Esophagus squamous epithelium (tissue), 5 donors: Measurements from ENCODE around the gene KLHDC8A. TPM values are rescaled to one million over a fixed set of nuclear protein-coding genes. Genes with fewer than 3 reads are reported as not detected.

Experiments
- DNase-seq: peaks from one replicate; lab custom pipeline; 2025; lab: John Stamatoyannopoulos, UW
- H3K27ac ChIP-seq, 4 donors: fragments of 200-600 bp; sonication (generic); one replicate each; pipeline ENCODE4 v1.5.1; 2016 to 2019; ENCODE audit warnings: mild to moderate bottlenecking in 1 of 4
- H3K27me3 ChIP-seq, 4 donors: fragments of 200-600 bp; sonication (generic); 1 replicate in 3 of 4; 2 replicates in 1 of 4; pipeline versions ENCODE4 v1.5.1 to v1.6.0; 2017 to 2021; ENCODE audit warnings: antibody characterized with exemption in 1 of 4
- H3K36me3 ChIP-seq, 3 donors: fragments of 200-600 bp; sonication (generic); one replicate each; pipeline ENCODE4 v1.5.1; 2016 to 2019
- H3K4me1 ChIP-seq, 3 donors: fragments of 200-600 bp; sonication (generic); one replicate each; pipeline ENCODE4 v1.5.1; 2017 to 2019
- H3K4me3 ChIP-seq, 4 donors: fragments of 200-600 bp; sonication (generic); 1 replicate in 3 of 4; 2 replicates in 1 of 4; pipeline ENCODE4 v1.5.1; 2016 to 2019; ENCODE audit warnings: mild to moderate bottlenecking in 2 of 4, moderate library complexity in 1 of 4
- H3K9me3 ChIP-seq, 3 donors: fragments of 200-600 bp; sonication (generic); one replicate each; pipeline ENCODE4 v1.5.1; 2016 to 2019
- CTCF ChIP-seq, 6 experiments: fragments of 450-650 bp in 4 of 6; fragments of 200-600 bp in 2 of 6; sonication (generic) in 2 of 6; IDR thresholded peaks; one replicate each; pipeline ENCODE4 v1.5.1; 2016 to 2019; ENCODE audit warnings: antibody characterized with exemption in 6 of 6, mild to moderate bottlenecking in 4 of 6, moderate library complexity in 4 of 6
- POLR2A ChIP-seq, 4 donors: fragments of 450-650 bp; IDR thresholded peaks; one replicate each; pipeline ENCODE4 v1.6.1; 2017; ENCODE audit warnings: antibody characterized with exemption in 4 of 4, mild to moderate bottlenecking in 4 of 4, moderate library complexity in 3 of 4
- WGBS, 2 donors: methylation state at CpG; one replicate each; pipeline ENCODE4 v1.1.5; 2018; 5-methylcytosine and 5-hydroxymethylcytosine counted together
- intact Hi-C: fragments of 100-400 bp; cut with DNase I; formaldehyde crosslinking; loops from one replicate; pipeline ENCODE4 v1.15.0; 2022
- total RNA-seq, 4 donors: library from RNA; depleted of rRNA; stranded (reverse); fragments of >200 nt; gene quantifications; one replicate each; pipeline ENCODE4 v1.1.0, GENCODE V29; 2016
- donor health status: DM: yes; HTN: yes; CAD: no.

The KLHDC8A gene
- total RNA-seq, 4 donors from 2014 or later: 0.97 to 4.4 (median 2.1) TPM

DNA sequence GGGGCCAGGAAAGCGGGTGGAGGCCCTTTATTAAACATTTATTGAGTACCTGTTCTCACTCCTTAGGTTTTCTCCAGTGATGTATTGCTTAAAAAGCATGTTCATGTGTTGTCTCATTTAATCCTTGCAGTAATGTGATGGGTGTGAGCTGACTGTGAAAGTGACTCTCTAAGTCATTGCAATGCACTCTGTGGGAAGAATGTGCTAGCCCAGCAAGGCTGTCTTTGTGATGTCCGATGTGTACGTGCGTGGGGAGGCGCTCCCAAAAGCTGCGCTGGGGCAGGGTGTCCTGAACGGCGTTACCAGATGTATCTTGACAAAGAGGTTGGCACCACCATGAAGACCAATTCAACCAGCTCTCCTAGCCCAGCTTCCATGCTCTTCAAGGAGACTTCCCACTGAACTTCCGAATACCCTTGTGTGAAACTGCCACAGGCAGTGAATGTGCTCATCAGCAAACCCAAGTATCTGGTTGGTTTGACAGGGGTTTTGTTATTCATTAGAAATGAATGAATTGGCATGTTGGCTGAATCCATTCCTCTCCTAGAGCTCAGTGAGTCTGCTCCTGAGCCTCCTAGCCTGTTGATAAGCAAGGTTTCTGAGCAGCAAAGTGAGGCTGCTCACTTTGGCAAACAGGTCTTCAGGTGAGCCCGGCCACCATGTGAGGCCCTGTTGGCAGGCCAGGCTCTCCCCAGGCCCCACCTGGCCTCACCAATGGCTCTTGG, 63.2 kb downstream of the KLHDC8A start:
- H3K27ac ChIP-seq: peak overlapping the region; percentile 16 to 76 (median 62)

DNA sequence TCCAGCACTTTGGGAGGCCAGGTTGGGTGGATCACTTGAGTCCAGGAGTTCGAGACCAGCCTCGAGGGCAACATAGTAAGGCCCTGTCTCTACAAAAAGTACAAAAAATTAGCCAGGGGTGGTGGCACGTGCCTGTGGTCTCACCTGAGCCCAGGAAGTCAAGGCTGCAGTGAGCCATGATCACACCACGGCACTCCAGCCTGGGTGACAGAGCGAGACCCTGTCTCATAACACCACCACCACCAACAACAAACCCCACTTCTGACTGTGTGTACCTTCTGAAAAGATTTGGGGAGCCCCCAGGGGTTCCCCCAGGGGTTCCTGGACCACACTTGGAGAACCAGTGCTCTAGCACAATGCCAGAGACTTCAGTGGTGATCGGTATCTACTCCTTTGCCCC, 65.1 kb downstream of the KLHDC8A start:
- Histone ChIP-seq H3K36me3 (no peaks in the 10 kb centered on the region), H3K27me3 (no peaks in the 10 kb centered on the region), H3K9me3 (no peaks in the 10 kb centered on the region), H3K27ac (peak overlapping the region in 1 of 4 donors; percentile 76), H3K4me1 (peaks cover 14 to 72% (median 26%) of the 10 kb centered on the region in 3 donors), H3K4me3 (no peak overlapping the region)
- 79 to 84% methylated on average over 4 to 6 of the region's 6 CpGs for WGBS, 2 donors
- TF ChIP-seq CTCF (IDR thresholded peaks at IDR 0.05) (no peak), POLR2A (IDR thresholded peaks at IDR 0.05) (no peak)
- intact Hi-C loops: no loop called here
- DNase-seq: no peak

More for the DNA sequence above, 63.2 kb downstream of the KLHDC8A start:
- no peak for TF ChIP-seq CTCF (IDR thresholded peaks at IDR 0.05)
- no peak for TF ChIP-seq POLR2A (IDR thresholded peaks at IDR 0.05)
- H3K36me3 ChIP-seq: no peaks in the 10 kb centered on the region
- 87 to 93% methylated on average over 2 to 7 of the region's 10 CpGs for WGBS, 2 donors
- no peak for DNase-seq
- H3K4me3 ChIP-seq: no peak overlapping the region
- intact Hi-C loops: no loop called here
- H3K9me3 ChIP-seq: no peaks in the 10 kb centered on the region
- H3K27me3 ChIP-seq: no peaks in the 10 kb centered on the region
- H3K4me1 ChIP-seq: peaks cover 0 to 55% (median 14%) of the 10 kb centered on the region in 3 donors

GRCh38 chr1:205287767-205288559, 68.8 kb downstream of the KLHDC8A start:
- no peak overlapping the region for H3K4me3 ChIP-seq
- H3K27ac ChIP-seq: peak overlapping the region in 3 of 4 donors; percentile 69 to 91 (median 85)
- H3K4me1 ChIP-seq: peaks cover 43 to 72% (median 44%) of the 10 kb centered on the region in 3 donors
- DNase-seq: peak; percentile 56
- 31 to 36% methylated on average over 6 to 7 of the region's 8 CpGs for WGBS, 2 donors
- no peaks in the 10 kb centered on the region for H3K27me3 ChIP-seq
- intact Hi-C loops: no loop called here
- H3K36me3 ChIP-seq: no peaks in the 10 kb centered on the region
- TF ChIP-seq CTCF (IDR thresholded peaks at IDR 0.05) (no peak), POLR2A (IDR thresholded peaks at IDR 0.05) (peak in 1 of 4 donors; percentile 26)
- H3K9me3 ChIP-seq: no peaks in the 10 kb centered on the region

DNA sequence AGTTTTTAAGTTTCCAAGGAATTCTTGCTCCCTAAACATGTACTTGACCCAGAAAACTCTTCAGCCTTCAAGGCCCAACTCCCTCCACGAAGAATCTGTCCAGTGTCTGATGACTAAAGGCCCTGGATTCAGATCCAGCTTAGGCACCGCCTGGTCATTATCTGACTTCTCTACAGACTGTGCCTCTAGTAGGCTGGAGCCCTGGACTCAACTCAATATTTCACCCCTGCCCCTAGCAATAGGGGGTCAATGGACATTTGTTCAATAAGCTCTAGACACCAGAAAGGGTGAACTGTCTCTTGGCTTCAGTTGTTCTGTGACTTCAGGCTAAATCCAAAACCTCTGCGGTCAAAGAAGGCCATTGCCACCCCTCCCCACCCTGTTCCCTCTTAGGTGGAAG, 69.6 kb downstream of the KLHDC8A start:
- no peaks in the 10 kb centered on the region for H3K27me3 ChIP-seq
- no peak for DNase-seq
- no peaks in the 10 kb centered on the region for H3K36me3 ChIP-seq
- H3K27ac ChIP-seq: peak overlapping the region in 3 of 4 donors; percentile 69 to 91 (median 85)
- H3K4me3 ChIP-seq: no peak overlapping the region
- WGBS, 2 donors: 75 to 100% methylated on average over 2 of the region's 3 CpGs
- intact Hi-C loops: no loop called here
- no peak for TF ChIP-seq CTCF (IDR thresholded peaks at IDR 0.05)
- TF ChIP-seq POLR2A (IDR thresholded peaks at IDR 0.05): no peak
- H3K4me1 ChIP-seq: peaks cover 43 to 72% (median 47%) of the 10 kb centered on the region in 3 donors
- H3K9me3 ChIP-seq: no peaks in the 10 kb centered on the region
